ENCODE results near the gene PLEKHA8. TPM values are rescaled to one million over a fixed set of nuclear protein-coding genes. Genes with fewer than 3 reads are reported as not detected.

The PLEKHA8 gene
- total RNA-seq, 1 donor from 2014 or later = 17.1 TPM

GRCh38 chr7:30176463-30177109, 148.4 kb downstream of the PLEKHA8 start:
- no peak overlapping the region for H3K4me3 ChIP-seq (ENCODE audit: low read depth, low read length)
- H3K36me3 ChIP-seq (ENCODE audit: control insufficient read depth, insufficient read depth, low read length) = peaks cover 2% of the 10 kb centered on the region
- no peak for DNase-seq (ENCODE audit: low read depth)
- peak; percentile 87 for FAIRE-seq
- H3K27me3 ChIP-seq (ENCODE audit: control insufficient read depth, insufficient read depth, low read length) = no peaks in the 10 kb centered on the region
- TF ChIP-seq, protein P1, sequence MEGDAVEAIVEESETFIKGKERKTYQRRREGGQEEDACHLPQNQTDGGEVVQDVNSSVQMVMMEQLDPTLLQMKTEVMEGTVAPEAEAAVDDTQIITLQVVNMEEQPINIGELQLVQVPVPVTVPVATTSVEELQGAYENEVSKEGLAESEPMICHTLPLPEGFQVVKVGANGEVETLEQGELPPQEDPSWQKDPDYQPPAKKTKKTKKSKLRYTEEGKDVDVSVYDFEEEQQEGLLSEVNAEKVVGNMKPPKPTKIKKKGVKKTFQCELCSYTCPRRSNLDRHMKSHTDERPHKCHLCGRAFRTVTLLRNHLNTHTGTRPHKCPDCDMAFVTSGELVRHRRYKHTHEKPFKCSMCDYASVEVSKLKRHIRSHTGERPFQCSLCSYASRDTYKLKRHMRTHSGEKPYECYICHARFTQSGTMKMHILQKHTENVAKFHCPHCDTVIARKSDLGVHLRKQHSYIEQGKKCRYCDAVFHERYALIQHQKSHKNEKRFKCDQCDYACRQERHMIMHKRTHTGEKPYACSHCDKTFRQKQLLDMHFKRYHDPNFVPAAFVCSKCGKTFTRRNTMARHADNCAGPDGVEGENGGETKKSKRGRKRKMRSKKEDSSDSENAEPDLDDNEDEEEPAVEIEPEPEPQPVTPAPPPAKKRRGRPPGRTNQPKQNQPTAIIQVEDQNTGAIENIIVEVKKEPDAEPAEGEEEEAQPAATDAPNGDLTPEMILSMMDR (IDR thresholded peaks at IDR 0.05; ENCODE audit: insufficient read depth, low read length, severe bottlenecking) = no peak

DNA sequence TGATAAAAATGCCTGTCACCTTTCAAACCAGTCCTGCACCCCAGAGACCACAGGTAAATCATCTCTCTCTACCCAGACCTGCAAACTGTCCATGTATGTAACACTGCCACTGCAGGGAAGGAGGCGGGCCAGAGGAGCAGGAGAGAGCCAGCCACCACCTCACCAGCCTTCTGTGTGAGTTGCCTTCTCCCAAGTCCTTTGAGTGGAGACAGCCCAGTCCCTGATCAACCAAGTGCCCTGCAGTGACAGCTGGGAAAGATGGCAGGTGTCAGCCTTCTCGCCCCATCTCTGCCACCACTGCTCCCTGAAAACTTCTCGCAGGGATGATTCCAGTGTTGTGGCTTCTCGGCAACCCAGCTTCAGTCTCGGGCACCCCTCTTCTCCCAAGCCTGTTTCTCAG, 149.0 kb downstream of the PLEKHA8 start:
- H3K36me3 ChIP-seq (ENCODE audit: control insufficient read depth, insufficient read depth, low read length) = peaks cover 2% of the 10 kb centered on the region
- DNase-seq (ENCODE audit: low read depth) = no peak
- TF ChIP-seq, protein P1 (IDR thresholded peaks at IDR 0.05; ENCODE audit: insufficient read depth, low read length, severe bottlenecking) = no peak
- H3K27me3 ChIP-seq (ENCODE audit: control insufficient read depth, insufficient read depth, low read length) = no peaks in the 10 kb centered on the region
- H3K4me3 ChIP-seq (ENCODE audit: low read depth, low read length) = no peak overlapping the region
- no peak for FAIRE-seq

GRCh38 chr7:30177965-30178364, 149.8 kb downstream of the PLEKHA8 start:
- TF ChIP-seq, protein P1 (IDR thresholded peaks at IDR 0.05; ENCODE audit: insufficient read depth, low read length, severe bottlenecking) = no peak
- FAIRE-seq = no peak
- DNase-seq (ENCODE audit: low read depth) = no peak
- no peak overlapping the region for H3K4me3 ChIP-seq (ENCODE audit: low read depth, low read length)
- H3K27me3 ChIP-seq (ENCODE audit: control insufficient read depth, insufficient read depth, low read length) = no peaks in the 10 kb centered on the region
- peaks cover 2% of the 10 kb centered on the region for H3K36me3 ChIP-seq (ENCODE audit: control insufficient read depth, insufficient read depth, low read length)

DNA sequence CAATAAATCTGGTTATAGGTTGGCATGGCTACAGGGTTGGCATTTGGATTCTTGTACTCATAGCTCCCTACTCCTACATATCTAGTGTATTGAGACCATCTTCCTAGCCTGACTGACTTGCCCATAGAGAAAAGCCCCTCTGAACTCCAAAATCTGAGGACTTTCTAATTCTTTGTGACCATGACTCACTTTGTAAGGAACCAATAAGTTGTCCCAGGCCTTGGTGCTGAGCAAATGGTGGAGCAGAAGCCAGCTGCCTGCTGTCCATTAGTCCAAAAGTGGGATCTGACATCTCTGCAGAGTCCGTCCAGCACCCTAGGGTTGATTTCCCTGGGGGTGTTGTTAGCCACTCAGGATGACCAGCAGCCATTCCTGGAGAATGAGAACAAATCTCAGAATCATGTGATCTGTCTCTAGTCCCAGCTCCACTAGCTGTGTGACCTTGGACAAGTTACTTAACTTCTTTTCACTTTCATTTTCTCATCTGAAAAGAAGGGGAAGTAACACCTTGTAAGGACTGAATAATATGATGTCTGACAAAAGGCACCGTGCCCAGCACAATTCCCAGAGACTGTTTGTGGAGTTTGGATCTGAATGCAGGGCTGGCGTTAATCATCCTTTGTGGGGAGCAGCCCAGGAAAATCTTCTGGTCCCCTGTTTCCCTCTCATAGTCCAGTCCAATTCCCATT, 150.7 kb downstream of the PLEKHA8 start:
- Histone ChIP-seq H3K4me3 (ENCODE audit: low read depth, low read length) (no peak overlapping the region), H3K27me3 (ENCODE audit: control insufficient read depth, insufficient read depth, low read length) (no peaks in the 10 kb centered on the region), H3K36me3 (ENCODE audit: control insufficient read depth, insufficient read depth, low read length) (peaks cover 2% of the 10 kb centered on the region)
- FAIRE-seq (no peak), DNase-seq (ENCODE audit: low read depth) (no peak)
- TF ChIP-seq, protein P1 (IDR thresholded peaks at IDR 0.05; ENCODE audit: insufficient read depth, low read length, severe bottlenecking) = no peak

Other genes starting within 250 kb of the PLEKHA8 start
- under 0.01 TPM in 2 replicates for gene WIPF3, start 221.9 kb upstream of the PLEKHA8 start, total RNA-seq
- gene SCRN1, start 38.6 kb upstream of the PLEKHA8 start, total RNA-seq = 33.5 and 35.5 TPM in 2 replicates
- 20.0 and 20.5 TPM in 2 replicates for gene FKBP14, start 1.7 kb upstream of the PLEKHA8 start, total RNA-seq
- 18.4 and 43.7 TPM in 2 replicates for gene MTURN, start 106.6 kb downstream of the PLEKHA8 start, total RNA-seq

Measured in bronchial epithelial cell (primary cell).